Measurements from ENCODE around the gene PTH2R.

The PTH2R gene

GRCh38 chr2:208370881-208371633, 35.5 kb upstream of the PTH2R start:
- ATAC-seq: no peak
- TF ChIP-seq, protein P1, sequence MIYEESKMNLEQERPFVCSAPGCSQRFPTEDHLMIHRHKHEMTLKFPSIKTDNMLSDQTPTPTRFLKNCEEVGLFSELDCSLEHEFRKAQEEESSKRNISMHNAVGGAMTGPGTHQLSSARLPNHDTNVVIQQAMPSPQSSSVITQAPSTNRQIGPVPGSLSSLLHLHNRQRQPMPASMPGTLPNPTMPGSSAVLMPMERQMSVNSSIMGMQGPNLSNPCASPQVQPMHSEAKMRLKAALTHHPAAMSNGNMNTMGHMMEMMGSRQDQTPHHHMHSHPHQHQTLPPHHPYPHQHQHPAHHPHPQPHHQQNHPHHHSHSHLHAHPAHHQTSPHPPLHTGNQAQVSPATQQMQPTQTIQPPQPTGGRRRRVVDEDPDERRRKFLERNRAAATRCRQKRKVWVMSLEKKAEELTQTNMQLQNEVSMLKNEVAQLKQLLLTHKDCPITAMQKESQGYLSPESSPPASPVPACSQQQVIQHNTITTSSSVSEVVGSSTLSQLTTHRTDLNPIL (CRISPR knock-in tag; IDR thresholded peaks at IDR 0.05; ENCODE audit: low read depth): no peak
- TF ChIP-seq RARB (CRISPR knock-in tag; IDR thresholded peaks at IDR 0.05): no peak
- TF ChIP-seq CSDC2 (CRISPR knock-in tag; IDR thresholded peaks at IDR 0.05): no peak
- TF ChIP-seq BACH2 (CRISPR knock-in tag; IDR thresholded peaks at IDR 0.05; ENCODE audit: borderline replicate concordance): no peak
- TF ChIP-seq, protein P2, sequence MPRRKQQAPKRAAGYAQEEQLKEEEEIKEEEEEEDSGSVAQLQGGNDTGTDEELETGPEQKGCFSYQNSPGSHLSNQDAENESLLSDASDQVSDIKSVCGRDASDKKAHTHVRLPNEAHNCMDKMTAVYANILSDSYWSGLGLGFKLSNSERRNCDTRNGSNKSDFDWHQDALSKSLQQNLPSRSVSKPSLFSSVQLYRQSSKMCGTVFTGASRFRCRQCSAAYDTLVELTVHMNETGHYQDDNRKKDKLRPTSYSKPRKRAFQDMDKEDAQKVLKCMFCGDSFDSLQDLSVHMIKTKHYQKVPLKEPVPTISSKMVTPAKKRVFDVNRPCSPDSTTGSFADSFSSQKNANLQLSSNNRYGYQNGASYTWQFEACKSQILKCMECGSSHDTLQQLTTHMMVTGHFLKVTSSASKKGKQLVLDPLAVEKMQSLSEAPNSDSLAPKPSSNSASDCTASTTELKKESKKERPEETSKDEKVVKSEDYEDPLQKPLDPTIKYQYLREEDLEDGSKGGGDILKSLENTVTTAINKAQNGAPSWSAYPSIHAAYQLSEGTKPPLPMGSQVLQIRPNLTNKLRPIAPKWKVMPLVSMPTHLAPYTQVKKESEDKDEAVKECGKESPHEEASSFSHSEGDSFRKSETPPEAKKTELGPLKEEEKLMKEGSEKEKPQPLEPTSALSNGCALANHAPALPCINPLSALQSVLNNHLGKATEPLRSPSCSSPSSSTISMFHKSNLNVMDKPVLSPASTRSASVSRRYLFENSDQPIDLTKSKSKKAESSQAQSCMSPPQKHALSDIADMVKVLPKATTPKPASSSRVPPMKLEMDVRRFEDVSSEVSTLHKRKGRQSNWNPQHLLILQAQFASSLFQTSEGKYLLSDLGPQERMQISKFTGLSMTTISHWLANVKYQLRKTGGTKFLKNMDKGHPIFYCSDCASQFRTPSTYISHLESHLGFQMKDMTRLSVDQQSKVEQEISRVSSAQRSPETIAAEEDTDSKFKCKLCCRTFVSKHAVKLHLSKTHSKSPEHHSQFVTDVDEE (CRISPR knock-in tag; IDR thresholded peaks at IDR 0.05): no peak
- no peak for TF ChIP-seq ZNF8 (CRISPR knock-in tag; IDR thresholded peaks at IDR 0.05)
- TF ChIP-seq, protein P3, sequence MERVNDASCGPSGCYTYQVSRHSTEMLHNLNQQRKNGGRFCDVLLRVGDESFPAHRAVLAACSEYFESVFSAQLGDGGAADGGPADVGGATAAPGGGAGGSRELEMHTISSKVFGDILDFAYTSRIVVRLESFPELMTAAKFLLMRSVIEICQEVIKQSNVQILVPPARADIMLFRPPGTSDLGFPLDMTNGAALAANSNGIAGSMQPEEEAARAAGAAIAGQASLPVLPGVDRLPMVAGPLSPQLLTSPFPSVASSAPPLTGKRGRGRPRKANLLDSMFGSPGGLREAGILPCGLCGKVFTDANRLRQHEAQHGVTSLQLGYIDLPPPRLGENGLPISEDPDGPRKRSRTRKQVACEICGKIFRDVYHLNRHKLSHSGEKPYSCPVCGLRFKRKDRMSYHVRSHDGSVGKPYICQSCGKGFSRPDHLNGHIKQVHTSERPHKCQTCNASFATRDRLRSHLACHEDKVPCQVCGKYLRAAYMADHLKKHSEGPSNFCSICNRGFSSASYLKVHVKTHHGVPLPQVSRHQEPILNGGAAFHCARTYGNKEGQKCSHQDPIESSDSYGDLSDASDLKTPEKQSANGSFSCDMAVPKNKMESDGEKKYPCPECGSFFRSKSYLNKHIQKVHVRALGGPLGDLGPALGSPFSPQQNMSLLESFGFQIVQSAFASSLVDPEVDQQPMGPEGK (CRISPR knock-in tag; IDR thresholded peaks at IDR 0.05; ENCODE audit: borderline replicate concordance): no peak
- TF ChIP-seq OSR1 (CRISPR knock-in tag; IDR thresholded peaks at IDR 0.05): no peak
- TF ChIP-seq ZFP30 (CRISPR knock-in tag; IDR thresholded peaks at IDR 0.05): no peak
- no peak for TF ChIP-seq TOX (CRISPR knock-in tag; IDR thresholded peaks at IDR 0.05; ENCODE audit: borderline replicate concordance)

- TF ChIP-seq PPARA (CRISPR knock-in tag; IDR thresholded peaks at IDR 0.05; ENCODE audit: borderline replicate concordance) (no peak), OSR1 (CRISPR knock-in tag; IDR thresholded peaks at IDR 0.05) (no peak), ZFP30 (CRISPR knock-in tag; IDR thresholded peaks at IDR 0.05) (no peak), ZC3H10 (CRISPR knock-in tag; IDR thresholded peaks at IDR 0.05) (no peak)
- TF ChIP-seq, protein P3 (CRISPR knock-in tag; IDR thresholded peaks at IDR 0.05; ENCODE audit: borderline replicate concordance): no peak
- no peak for ATAC-seq
Observed at GRCh38 chr2:208371634-208371935, 35.0 kb upstream of the PTH2R start.

DNA sequence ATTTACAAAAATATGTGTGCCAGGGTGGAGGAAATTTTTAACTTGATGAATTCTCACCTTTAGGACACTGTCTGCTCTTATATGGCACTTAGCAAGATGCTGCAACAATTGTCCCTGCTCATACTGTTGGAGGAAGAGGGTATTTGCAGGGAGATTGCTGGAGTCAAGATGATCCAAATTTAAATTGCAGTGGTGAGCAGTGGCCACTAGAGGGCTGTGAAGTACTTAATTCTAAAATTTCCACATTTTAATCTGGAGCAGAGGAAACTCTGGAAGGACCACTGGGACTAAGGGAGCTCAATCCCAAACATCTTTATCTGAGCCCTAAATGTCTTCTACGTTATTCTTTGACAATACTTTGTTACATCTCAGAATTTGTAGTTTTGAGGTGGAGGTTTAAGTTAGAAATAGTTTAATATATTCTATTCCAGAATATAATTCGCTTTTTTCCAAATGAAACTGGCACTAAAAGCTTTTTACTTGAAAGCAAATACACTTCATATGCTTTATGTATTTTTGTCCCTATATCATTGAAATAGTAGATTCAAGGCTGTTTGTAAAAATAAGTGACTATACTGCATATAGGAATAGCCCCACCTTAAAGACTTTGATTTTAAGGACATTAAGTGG, 33.0 kb upstream of the PTH2R start:
- TF ChIP-seq ZNF8 (CRISPR knock-in tag; IDR thresholded peaks at IDR 0.05): no peak
- no peak for TF ChIP-seq BACH2 (CRISPR knock-in tag; IDR thresholded peaks at IDR 0.05; ENCODE audit: borderline replicate concordance)
- no peak for TF ChIP-seq OSR1 (CRISPR knock-in tag; IDR thresholded peaks at IDR 0.05)
- TF ChIP-seq ISL1 (CRISPR knock-in tag; IDR thresholded peaks at IDR 0.05): no peak
- TF ChIP-seq PPARA (CRISPR knock-in tag; IDR thresholded peaks at IDR 0.05; ENCODE audit: borderline replicate concordance): no peak

DNA sequence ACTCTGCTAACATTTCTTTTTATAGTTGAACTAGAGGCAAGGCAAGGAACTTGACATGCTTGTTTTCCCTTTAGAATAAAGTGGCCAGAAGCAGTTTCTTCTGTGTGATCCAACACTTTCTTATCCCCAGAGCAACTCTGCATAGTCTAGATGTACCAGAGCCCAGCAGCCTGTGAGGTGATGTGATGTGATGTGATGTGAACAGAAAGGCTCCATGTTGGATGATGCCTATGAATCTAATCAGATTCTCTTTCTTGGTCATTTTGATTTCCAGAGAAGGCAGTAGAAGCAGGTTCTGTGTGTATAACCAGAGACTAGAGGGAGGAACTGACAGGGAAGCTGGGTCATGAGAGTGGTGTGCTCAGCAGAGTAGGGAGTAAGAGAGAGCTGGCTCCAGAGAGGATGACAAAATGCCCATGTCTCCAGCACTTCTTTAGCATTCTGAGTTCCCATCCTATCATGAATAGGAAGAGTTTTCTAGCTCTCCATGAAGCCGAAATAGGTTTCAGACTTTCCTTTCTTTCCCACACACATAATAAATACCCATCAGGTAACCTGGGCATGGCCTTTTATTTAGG, 31.0 kb upstream of the PTH2R start:
- ATAC-seq: no peak
- TF ChIP-seq, protein P4, sequence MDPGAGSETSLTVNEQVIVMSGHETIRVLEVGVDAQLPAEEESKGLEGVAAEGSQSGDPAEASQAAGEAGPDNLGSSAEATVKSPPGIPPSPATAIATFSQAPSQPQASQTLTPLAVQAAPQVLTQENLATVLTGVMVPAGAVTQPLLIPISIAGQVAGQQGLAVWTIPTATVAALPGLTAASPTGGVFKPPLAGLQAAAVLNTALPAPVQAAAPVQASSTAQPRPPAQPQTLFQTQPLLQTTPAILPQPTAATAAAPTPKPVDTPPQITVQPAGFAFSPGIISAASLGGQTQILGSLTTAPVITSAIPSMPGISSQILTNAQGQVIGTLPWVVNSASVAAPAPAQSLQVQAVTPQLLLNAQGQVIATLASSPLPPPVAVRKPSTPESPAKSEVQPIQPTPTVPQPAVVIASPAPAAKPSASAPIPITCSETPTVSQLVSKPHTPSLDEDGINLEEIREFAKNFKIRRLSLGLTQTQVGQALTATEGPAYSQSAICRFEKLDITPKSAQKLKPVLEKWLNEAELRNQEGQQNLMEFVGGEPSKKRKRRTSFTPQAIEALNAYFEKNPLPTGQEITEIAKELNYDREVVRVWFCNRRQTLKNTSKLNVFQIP (CRISPR knock-in tag; IDR thresholded peaks at IDR 0.05; ENCODE audit: borderline replicate concordance, low read depth): no peak
- TF ChIP-seq ISL1 (CRISPR knock-in tag; IDR thresholded peaks at IDR 0.05): no peak
- TF ChIP-seq, protein P1 (CRISPR knock-in tag; IDR thresholded peaks at IDR 0.05; ENCODE audit: low read depth): no peak
- TF ChIP-seq, protein P5, sequence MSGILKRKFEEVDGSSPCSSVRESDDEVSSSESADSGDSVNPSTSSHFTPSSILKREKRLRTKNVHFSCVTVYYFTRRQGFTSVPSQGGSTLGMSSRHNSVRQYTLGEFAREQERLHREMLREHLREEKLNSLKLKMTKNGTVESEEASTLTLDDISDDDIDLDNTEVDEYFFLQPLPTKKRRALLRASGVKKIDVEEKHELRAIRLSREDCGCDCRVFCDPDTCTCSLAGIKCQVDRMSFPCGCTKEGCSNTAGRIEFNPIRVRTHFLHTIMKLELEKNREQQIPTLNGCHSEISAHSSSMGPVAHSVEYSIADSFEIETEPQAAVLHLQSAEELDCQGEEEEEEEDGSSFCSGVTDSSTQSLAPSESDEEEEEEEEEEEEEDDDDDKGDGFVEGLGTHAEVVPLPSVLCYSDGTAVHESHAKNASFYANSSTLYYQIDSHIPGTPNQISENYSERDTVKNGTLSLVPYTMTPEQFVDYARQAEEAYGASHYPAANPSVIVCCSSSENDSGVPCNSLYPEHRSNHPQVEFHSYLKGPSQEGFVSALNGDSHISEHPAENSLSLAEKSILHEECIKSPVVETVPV (CRISPR knock-in tag; IDR thresholded peaks at IDR 0.05): no peak
- TF ChIP-seq BACH2 (CRISPR knock-in tag; IDR thresholded peaks at IDR 0.05; ENCODE audit: borderline replicate concordance): no peak
- TF ChIP-seq TCF4 (CRISPR knock-in tag; IDR thresholded peaks at IDR 0.05; ENCODE audit: borderline replicate concordance): no peak
- no peak for TF ChIP-seq PPARA (CRISPR knock-in tag; IDR thresholded peaks at IDR 0.05; ENCODE audit: borderline replicate concordance)
- TF ChIP-seq, protein P2 (CRISPR knock-in tag; IDR thresholded peaks at IDR 0.05): no peak
- no peak for TF ChIP-seq ZC3H10 (CRISPR knock-in tag; IDR thresholded peaks at IDR 0.05)

More for the DNA sequence above, 33.0 kb upstream of the PTH2R start:
- ATAC-seq: peak; percentile 52
